ENCODE measurements around the gene SLC6A3.
"Not testable (repeated sequence)": the region's sequence is repeated elsewhere in the genome, so short reads cannot be mapped to it uniquely, and the experiment has no call there.

Gene SLC6A3

DNA sequence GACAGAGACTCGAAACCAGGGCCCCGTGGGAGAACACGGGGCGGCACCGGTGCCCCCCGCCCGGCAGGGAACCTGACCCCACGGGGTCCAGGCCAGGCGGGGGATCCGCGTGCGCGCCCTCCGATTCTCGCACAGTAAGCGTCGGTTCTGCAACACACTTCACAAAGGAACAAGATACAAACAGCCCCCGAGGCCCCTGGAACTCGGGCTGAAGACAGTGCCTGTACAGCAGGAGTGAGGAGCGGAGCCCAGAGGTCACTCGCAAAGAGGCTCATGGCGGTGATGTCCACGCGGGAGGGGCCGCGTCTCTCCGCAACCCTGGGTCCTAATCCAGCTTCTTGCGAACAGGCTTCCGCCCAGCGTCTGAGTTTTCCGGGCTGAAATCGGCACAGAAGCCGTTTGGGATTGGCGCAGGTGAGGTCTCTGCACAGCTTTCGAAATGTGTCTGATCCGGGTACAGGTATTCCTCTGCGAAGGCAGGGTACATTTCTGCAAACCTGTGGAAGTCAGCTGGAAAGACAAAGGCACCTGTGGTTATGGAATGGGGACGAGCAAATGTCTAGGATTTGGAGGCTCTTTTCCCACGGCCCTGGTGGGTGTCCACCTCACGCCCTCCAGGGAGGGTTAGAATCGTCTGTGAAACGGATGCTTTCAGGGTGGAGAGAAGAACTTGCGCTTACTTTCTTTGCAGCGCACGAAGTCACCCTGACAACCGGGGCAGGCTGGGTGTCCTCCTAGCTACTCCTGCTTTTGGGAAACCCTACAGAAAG lies 18.3 kb upstream of the SLC6A3 start:
- no peak for DNase-seq

DNA sequence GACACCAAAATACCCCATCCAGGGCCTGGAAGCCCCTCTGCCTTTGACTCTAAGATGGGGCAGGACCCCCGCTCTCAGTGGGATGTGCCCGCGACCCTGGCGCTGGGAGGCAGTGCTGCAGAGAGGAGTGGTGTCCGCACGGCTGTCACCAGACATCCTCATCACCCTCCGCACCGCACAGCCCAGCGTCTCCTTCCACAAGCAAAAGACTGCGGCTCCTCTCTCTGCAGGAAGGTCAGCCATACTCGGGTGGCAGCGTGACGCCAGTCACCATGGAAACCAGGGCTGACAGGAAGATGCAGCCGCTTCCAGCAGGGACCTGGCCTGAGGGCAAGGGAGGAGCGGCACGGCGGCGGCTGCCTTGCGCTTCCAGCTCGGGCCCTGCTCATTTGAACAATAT lies 17.1 kb upstream of the SLC6A3 start:
- DNase-seq, result no peak

DNA sequence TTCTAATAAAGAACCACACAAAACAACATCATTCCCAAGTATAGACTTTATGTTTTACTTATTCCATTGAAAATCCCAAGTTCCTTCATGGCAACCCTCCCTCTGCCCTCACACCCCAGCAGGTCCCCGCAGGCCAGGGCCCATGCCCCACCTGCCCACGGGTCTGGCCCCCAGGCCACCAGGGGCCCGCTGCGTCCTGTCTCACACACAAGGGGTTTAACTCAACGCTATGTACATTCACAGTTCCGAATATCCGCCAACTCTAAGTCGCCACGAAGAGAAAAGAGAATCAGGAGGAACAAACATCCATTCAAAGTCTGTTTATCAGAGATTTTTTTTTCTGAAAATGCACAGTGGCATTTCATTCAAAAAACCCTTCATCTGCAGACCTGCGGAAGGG lies 16.2 kb upstream of the SLC6A3 start:
- no peak for DNase-seq

DNA sequence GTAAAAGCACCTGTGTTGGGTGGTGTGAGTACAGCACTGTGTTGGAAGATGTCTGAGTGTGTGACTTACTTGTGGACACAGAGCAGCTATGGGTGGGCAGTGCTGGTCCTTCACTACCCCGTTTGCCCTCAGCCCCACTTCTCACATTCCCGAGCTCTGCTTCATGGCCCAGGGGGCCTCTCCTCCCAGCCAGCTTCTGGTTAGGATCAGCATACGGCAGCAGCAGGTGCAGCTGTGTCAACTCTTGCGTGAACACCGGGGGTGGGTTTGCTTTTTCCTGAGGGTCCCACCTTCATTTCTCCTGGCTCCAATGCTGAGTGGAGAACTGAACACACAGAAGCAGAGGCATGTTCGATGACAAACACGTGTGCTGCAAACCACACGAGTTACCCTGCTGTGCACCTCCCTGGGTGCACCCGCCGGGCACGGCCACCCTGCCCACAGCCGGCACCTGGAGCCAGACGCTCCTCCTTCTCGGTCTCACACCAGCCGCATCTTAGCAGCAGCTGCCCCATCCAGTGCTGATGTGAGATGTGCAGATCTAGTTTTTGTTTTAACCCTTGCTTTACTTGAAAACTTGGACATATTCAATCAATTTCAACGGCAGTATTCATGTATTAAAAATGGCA lies 14.9 kb upstream of the SLC6A3 start:
- no peak for DNase-seq

DNA sequence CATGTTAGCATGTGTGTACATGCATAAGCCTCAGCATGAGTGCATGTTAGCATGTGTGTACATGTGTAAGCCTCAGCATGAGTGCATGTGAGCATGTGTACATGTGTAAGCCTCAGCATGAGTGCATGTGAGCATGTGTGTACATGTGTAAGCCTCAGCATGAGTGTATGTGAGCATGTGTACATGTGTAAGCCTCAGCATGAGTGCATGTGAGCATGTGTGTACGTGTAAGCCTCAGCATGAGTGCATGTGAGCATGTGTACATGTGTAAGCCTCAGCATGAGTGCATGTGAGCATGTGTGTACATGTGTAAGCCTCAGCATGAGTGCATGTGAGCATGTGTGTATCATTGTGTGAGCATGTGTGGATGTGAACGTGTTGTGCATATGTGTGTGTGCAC lies 14.2 kb upstream of the SLC6A3 start:
- not testable (repeated sequence) for DNase-seq

DNA sequence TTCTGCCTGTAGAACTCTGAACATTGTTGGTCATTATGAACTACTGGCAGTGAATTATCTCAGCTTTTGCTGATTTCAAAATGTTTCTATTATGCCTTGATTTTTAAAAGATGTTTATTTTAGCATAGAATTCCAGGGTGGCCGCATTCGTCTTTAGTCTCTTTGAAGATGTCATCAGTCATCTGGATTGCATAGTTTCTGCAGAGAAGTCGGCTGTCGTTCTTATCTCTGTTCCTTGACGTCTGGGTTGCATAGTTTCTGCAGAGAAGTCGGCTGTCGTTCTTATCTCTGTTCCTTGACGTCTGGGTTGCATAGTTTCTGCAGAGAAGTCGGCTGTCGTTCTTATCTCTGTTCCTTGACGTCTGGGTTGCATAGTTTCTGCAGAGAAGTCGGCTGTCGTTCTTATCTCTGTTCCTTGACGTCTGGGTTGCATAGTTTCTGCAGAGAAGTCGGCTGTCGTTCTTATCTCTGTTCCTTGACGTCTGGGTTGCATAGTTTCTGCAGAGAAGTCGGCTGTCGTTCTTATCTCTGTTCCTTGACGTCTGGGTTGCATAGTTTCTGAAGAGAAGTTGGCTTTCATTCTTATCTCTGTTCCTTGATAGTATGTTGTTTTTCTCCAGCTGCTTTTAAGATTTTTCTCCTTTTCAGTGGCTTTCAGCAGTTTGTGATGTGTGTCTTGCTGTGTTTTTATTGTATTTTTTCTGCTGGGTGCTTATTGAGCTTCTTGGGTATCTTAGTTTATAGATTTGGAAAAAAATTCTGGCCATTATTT lies 11.1 kb upstream of the SLC6A3 start:
- not testable (repeated sequence) for DNase-seq

DNA sequence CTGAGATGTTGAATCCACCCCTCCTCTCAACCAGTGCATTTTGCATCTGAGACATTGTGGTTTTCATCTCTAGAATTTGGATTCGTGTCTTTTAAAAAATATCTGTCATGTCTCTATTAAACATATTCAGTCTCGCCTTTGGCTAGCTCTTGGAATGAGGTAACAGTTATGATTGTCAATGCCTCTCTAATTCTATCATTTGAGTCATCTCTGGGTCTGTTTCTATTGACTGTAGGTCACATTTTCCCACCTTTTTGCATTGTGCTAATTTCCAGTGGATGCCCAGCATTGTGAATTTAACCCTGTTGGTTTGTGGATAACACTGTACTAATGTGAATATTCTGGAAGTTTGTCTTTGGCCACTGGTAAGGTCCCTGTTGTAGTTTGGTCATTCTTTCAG lies 8.4 kb upstream of the SLC6A3 start:
- no peak for DNase-seq

DNA sequence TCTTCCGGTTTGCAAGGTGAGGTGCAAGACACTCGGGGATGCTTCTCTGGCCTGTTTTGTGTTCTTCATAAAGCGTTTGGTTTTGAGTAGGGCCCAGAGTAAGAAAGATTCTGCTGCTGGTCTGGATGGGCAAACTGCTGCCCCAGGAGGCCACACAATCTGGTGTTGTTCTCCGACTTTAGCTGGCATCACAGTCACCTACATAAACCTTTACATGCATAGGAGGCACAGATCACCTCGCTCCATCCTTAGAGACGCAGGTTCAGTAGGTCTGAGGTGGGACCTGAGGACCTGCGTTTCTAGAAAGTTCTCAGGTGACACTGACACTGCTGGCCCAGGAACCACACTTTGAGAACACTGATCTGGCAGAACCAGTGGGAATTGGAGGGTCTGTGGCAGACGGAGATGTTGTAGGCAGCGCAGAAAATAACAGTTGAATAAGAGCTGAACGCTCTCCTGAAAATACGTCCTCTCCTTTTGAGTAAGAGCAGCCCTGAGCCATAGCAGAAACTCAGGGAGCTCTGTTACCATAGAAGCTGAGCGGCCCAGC lies 3.9 kb upstream of the SLC6A3 start:
- no peak for DNase-seq

DNA sequence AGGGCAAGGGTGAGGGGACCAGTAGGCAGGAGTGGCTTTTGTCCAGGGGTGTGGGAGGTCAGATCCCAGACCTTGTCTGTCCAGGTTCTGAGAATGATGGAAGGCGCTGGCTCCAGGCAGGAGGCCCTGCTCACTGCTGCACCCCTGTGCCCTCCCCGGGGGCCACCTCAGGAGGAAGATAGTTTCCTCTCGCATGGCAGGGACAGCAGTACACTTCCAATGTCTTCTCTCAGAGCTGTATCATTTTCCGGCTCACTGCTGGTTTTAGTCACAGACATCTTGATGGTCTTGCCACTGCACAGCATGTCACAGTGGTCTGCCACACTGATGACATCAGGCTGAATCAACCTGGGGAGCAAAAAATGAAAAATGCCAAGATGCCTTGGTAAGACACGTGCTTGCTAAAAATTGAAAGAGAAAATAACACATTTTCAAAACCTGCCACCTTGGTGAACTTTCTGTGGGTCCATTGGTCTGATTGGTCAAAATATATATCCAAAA lies 3.3 kb upstream of the SLC6A3 start:
- DNase-seq, result no peak

DNA sequence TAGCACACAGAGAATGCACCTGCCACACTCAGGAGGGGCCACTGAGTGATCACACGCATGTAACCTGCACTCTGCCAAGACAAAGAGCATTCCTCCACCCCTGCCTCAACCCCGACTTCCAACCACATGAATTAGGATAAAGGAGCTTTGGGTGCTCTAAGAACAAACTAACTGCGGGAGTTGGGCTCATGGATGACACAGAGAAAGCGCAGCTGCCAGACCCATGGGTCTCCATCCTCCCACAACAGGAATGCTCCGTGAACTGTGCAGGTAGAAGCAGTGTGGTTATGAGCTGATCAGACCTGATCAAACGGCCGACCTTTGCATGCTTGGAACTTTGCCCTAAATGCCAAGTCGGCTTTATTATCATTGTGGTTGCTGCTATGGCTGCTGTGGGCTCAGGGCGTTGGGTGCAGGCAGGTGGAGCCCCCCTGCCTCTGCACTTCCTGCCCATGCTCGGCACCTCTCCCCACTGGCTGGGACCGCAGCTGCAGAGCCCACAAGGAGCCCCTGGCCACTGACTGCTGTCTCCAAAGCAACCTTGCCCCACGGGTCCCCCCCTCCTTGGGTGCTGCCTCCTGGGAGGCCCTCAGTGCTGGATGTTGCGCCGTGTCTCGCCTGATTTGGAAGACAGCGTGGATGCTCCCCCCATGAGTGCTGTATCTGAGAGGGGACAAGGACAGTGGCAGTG lies 2.6 kb upstream of the SLC6A3 start:
- no peak for DNase-seq

DNA sequence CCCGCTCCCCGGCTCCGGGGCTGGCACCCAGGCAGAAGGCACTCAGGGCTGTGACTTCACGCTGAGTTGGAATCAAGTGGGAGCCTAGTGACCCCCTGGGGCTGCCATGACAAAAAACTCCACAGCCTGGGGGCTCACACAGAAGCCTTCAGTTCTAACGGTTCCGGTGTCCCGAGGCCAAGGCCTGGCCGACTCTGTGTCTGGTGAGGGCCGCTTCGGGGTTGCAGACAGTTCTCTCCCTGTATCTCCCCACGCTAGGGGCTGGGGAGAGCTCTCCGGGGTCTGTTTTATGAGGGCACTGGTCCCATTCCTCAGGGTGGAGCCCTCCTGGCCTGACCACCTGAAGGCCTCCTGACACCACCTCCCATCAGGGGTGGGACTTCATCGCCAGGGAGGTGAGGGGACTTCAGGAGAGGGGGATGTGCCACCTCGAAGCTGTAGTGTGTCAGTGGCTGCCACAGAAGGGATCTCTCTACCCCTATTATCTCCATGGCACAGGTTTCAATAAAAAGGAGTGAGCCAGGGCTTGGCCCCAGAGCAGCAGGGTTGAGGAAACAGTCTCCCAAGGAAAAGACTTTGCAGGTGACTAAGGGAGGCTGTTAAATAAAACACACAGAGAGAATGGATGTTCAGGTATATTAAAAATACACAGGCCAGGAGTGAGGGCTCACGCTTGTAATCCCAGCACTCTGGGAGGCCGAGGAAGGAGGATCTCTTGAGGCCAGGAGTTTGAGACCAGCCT lies 1.5 kb upstream of the SLC6A3 start:
- no peak for DNase-seq

DNA sequence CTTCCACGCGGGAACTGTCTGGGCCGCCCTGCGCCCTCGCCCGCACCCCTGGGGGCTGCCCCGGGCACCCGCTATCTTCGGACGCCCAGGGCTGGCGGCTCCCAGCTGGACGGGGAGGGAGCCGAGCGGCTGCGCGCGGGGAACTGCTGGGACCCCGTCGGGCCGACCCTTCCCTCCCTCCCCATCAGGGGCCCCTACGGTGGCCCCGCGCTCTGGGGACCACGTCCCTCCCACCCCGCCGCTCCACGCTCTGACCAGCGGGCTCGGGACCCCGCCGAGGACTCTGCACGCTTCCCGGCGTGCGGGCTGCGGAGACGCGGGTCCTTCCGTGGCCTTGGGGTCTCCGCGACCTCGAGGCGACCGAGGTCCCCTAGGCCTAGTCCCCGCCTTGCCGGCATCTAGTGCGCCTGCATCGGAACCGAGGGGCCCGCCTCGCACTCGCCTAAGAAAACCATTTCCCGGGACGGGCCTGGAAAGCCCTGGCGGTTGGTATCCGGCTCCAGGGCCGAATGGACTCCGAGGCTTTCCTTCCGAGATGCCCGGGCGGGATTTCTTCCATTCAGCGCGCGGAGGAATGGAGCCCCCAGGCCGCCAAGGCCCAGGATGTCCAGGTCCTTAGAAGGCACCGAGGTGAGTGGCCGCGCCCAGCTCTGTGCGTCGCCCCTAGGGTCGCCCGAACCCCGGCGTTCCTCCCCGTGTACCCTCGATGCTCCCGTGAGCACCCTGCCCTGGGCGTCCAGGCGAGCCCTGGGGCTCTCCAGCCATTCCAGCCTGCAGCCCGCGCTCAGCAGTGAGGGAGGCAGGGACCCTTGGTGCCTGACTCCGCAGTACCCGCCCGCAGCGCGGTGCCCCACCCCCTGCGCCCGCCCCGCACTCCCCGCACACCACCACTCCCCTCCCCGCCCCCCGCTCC lies 705 bp upstream of the SLC6A3 start:
- DNase-seq, result peak in 1 of 2 experiments; percentile 35

DNA sequence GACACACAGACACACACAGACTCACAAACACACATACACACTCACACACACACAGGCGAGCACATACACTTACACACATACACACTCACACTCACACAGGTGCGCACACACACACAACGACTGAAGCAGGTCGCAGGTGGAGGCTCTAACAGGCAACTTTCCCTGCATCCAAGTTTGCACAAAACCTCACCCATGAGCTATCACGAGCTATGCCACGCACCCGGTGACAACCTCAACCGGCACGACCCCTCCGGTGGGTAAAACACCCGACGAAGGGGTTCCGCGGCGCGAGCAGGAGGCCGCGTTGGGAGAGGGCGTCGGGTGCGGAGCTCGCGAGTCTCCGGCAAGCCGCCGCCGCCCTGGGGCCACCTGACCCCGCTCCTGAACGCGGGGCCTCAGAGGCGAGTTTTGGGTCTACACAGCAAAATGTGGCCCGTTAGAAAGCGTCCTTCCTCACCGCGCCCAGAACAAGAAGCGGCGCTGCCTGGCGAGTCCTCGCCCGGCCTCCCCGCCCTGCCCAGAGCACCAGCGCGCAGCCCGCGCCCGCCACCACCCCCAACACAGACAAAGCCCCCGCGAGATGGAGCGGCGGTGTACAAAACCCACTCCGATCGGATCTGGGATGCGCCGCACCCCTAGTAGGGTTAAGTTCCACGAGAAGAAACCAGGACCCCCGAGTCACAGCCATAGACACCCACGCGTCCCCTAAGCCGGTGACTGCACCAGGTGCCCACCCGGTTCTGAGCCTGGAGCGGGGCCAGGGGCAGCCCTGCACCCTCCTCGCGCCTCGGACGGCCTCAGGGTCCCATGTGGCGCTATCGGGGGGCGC lies 665 bp downstream of the SLC6A3 start:
- peak in 1 of 2 experiments; percentile 11 for DNase-seq

DNA sequence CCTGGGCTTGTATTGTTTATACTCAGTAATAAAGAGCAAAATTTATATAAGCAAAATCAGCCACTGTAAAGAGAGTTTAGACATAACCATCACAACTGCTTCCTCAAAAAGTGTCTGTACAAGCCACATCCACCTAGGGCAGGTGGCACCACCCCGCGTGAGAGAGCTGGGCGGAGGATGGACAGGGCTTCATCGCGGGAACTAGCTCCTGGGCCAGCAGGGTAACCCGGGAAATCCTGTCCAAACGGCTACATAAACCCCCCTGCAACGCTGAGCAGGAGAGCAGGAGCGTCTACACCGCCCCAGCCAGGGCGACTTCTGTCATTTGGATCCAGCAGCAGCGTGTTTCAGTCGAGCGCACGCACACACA lies 1.3 kb downstream of the SLC6A3 start:
- no peak for DNase-seq

DNA sequence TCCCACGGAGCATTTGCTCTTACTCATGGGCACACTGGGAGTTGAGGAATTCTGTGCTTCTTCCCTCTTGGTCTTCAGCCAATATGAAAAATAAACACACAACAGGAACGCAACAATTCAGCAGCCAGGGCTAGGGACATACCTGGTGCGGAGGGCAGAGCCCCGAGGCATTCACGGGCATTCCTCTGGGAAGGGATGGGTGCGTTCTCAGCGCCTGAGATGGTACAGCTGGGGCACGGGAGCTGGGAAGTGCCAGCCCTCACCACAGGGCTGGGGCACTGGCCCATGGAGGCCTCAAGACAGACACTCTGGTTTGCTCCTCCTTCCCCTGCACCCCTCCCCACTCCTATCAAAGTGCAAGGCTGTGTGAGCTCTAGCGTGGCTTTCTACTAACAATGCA lies 2.1 kb downstream of the SLC6A3 start:
- peak in 1 of 2 experiments; percentile 28 for DNase-seq

DNA sequence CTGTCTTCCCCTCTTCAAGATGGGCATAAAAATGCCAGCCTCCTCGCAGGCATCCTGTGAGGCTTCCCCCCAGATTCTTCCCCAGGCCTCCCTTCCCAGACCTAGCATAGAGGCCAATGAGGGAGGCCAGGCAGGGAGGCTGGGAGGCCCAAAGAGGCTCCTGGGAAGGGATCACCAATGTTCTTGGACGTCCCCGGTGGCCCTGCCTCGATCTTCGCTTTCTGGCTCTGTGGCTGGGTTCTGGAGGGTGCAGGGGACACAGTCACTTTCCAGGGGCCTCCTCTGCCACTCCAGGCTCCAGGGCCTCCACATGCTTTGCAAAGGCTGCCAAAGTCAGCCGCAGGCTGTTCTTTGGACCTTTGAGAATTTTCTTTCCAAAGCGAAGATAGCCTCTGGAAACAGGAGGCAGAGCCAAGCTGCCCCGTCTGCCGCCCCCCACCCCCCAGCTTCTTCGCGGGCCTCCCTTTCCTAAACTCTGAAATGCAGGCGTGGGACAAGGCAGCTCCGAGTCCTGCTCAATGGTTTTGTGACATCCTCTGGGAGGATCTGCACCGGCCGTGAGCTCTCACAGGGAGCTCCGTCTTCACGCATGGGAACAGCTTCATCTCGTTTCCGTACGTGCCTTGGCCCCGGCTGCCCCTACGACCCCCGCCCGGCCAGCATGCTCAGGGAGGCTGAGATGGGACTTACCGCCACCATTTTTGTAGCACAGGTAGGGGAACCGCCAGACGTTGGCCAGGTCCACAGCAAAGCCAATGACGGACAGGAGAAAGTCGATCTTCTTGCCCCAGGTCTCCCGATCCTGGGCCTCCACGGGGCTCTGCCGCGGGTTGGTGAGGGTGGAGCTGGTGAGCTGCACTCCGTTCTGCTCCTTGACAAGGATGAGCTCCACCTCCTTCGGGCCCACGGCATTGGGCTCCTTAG lies 2.8 kb downstream of the SLC6A3 start:
- no peak for DNase-seq

DNA sequence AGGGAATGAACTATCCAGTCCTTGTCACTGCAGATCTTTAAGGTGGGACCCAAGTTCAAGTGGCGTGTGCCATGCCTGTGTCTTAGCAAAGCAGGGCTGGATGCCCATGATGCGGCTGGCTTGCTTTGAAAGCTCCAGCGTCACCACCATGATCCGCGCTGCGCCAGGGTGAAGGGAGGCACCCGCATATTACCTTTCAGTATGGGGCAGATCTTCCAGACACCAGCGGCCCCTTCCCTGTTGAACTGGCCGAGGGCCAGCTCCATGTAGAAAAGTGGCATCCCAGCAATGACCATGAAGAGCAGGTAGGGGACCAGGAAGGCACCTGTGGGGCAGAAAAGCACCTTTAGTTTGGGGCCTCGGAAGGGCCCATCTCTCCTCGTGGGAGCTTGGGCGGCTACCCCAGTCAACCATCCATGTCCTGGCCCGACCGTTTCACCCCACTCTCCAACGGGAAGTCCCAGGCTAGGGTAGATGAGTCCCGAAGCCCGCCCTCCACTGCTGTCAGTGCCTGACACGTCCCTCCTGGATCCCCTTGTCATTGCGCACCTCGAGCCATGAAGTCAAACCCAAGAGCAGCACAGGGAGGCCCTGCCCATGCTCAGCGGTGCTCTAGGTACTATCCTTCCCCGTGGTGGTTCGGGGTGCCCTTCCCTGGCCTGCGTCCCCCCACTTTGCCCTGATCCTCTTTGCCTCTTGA lies 3.9 kb downstream of the SLC6A3 start:
- no peak for DNase-seq

DNA sequence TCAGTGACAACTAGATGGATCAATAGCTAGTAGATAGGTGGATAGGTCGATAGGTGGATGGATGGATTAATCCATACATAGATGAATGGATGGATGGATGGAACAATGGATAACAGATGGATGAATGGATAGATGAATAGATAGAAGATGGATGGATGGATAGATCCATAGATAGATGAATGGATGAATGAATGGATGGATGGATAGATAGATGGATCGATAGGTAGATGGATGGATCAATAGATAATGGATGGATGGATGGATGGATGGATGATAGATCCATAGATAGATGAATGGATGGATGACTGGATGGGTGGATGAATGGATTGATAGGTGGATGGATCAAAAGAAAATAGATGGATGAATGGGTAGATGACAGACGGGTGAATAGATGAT lies 5.1 kb downstream of the SLC6A3 start:
- no peak for DNase-seq
